ENCODE measurements around the gene CFTR.

DNA sequence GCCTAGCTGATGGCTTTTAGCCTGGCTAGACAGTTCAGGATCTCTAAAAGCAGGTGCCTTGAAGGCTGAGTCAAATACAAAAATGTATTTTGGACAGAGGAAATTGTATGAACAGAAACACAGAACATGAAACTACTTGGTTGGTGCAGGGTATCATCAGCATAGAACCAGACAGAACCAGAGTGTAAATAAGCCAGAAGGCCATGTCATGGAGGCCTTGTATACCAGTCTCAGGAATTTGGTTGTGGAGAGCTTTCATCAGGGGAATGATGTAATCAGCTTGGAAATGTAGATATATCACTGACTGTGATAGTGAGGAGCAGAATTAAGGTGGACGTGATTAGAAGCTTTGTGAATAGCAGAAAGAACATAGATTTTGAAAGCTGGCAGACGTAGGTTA is 82.9 kb downstream of the CFTR start:
- TF ChIP-seq EZH2phosphoT487 (conservative IDR thresholded peaks at IDR 0.05; ENCODE audit: low read length) = no peak
- TF ChIP-seq, protein P1, sequence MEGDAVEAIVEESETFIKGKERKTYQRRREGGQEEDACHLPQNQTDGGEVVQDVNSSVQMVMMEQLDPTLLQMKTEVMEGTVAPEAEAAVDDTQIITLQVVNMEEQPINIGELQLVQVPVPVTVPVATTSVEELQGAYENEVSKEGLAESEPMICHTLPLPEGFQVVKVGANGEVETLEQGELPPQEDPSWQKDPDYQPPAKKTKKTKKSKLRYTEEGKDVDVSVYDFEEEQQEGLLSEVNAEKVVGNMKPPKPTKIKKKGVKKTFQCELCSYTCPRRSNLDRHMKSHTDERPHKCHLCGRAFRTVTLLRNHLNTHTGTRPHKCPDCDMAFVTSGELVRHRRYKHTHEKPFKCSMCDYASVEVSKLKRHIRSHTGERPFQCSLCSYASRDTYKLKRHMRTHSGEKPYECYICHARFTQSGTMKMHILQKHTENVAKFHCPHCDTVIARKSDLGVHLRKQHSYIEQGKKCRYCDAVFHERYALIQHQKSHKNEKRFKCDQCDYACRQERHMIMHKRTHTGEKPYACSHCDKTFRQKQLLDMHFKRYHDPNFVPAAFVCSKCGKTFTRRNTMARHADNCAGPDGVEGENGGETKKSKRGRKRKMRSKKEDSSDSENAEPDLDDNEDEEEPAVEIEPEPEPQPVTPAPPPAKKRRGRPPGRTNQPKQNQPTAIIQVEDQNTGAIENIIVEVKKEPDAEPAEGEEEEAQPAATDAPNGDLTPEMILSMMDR (IDR thresholded peaks at IDR 0.05; ENCODE audit: insufficient read depth, low read length, poor library complexity, severe bottlenecking) = no peak
